ENCODE measurements around the gene GOLGA8Q.
"Not testable (repeated sequence)": the region's sequence is repeated elsewhere in the genome, so short reads cannot be mapped to it uniquely, and the experiment has no call there.

GOLGA8Q gene

GRCh38 chr15:30551750-30552149 is at the start of gene GOLGA8Q:
Gene GOLGA8Q, plus strand, starts transcription at chr15:30552050. Its CDS starts 28 bp downstream, at chr15:30552078.
- not testable (repeated sequence) for H3K4me3 Mint-ChIP-seq; H3K27me3 Mint-ChIP-seq (ENCODE audit: low read depth); H3K4me1 Mint-ChIP-seq (ENCODE audit: low read depth); H3K36me3 Mint-ChIP-seq (ENCODE audit: low read depth); H3K9me3 Mint-ChIP-seq; H3K27ac Mint-ChIP-seq

- not testable (repeated sequence) for H3K36me3 Mint-ChIP-seq (ENCODE audit: low read depth); H3K27ac Mint-ChIP-seq; H3K27me3 Mint-ChIP-seq (ENCODE audit: low read depth); H3K4me1 Mint-ChIP-seq (ENCODE audit: low read depth); H3K4me3 Mint-ChIP-seq; H3K9me3 Mint-ChIP-seq
Observed at GRCh38 chr15:30502904-30503781, 48.7 kb upstream of the GOLGA8Q start.

GRCh38 chr15:30504162-30504843 is 47.5 kb upstream of the GOLGA8Q start:
- H3K9me3 Mint-ChIP-seq; H3K27ac Mint-ChIP-seq; H3K36me3 Mint-ChIP-seq (ENCODE audit: low read depth); H3K4me1 Mint-ChIP-seq (ENCODE audit: low read depth); H3K27me3 Mint-ChIP-seq (ENCODE audit: low read depth); H3K4me3 Mint-ChIP-seq: not testable (repeated sequence)

GRCh38 chr15:30514545-30514944 is 37.3 kb upstream of the GOLGA8Q start:
- not testable (repeated sequence) for H3K27ac Mint-ChIP-seq; H3K4me1 Mint-ChIP-seq (ENCODE audit: low read depth); H3K27me3 Mint-ChIP-seq (ENCODE audit: low read depth); H3K4me3 Mint-ChIP-seq; H3K36me3 Mint-ChIP-seq (ENCODE audit: low read depth); H3K9me3 Mint-ChIP-seq

GRCh38 chr15:30523453-30524243 is 28.2 kb upstream of the GOLGA8Q start:
- H3K4me3 Mint-ChIP-seq; H3K27ac Mint-ChIP-seq; H3K4me1 Mint-ChIP-seq (ENCODE audit: low read depth); H3K36me3 Mint-ChIP-seq (ENCODE audit: low read depth); H3K27me3 Mint-ChIP-seq (ENCODE audit: low read depth); H3K9me3 Mint-ChIP-seq: not testable (repeated sequence)

- not testable (repeated sequence) for H3K27ac Mint-ChIP-seq; H3K36me3 Mint-ChIP-seq (ENCODE audit: low read depth); H3K27me3 Mint-ChIP-seq (ENCODE audit: low read depth); H3K4me1 Mint-ChIP-seq (ENCODE audit: low read depth); H3K9me3 Mint-ChIP-seq; H3K4me3 Mint-ChIP-seq
Observed at GRCh38 chr15:30525912-30526311, 25.9 kb upstream of the GOLGA8Q start.

- not testable (repeated sequence) for H3K36me3 Mint-ChIP-seq (ENCODE audit: low read depth); H3K27ac Mint-ChIP-seq; H3K27me3 Mint-ChIP-seq (ENCODE audit: low read depth); H3K4me1 Mint-ChIP-seq (ENCODE audit: low read depth); H3K9me3 Mint-ChIP-seq; H3K4me3 Mint-ChIP-seq
Observed at GRCh38 chr15:30529049-30529448, 22.8 kb upstream of the GOLGA8Q start.

- not testable (repeated sequence) for H3K36me3 Mint-ChIP-seq (ENCODE audit: low read depth); H3K27me3 Mint-ChIP-seq (ENCODE audit: low read depth); H3K4me1 Mint-ChIP-seq (ENCODE audit: low read depth); H3K9me3 Mint-ChIP-seq; H3K27ac Mint-ChIP-seq; H3K4me3 Mint-ChIP-seq
Observed at GRCh38 chr15:30566949-30567348, 15.1 kb downstream of the GOLGA8Q start.

- not testable (repeated sequence) for H3K4me3 Mint-ChIP-seq; H3K9me3 Mint-ChIP-seq; H3K36me3 Mint-ChIP-seq (ENCODE audit: low read depth); H3K27me3 Mint-ChIP-seq (ENCODE audit: low read depth); H3K27ac Mint-ChIP-seq; H3K4me1 Mint-ChIP-seq (ENCODE audit: low read depth)
Observed at GRCh38 chr15:30573012-30573491, 21.2 kb downstream of the GOLGA8Q start.

GRCh38 chr15:30579394-30579970 is 27.6 kb downstream of the GOLGA8Q start:
- H3K27ac Mint-ChIP-seq; H3K27me3 Mint-ChIP-seq (ENCODE audit: low read depth); H3K36me3 Mint-ChIP-seq (ENCODE audit: low read depth); H3K4me3 Mint-ChIP-seq; H3K9me3 Mint-ChIP-seq; H3K4me1 Mint-ChIP-seq (ENCODE audit: low read depth): not testable (repeated sequence)

GRCh38 chr15:30580716-30581115 is 28.9 kb downstream of the GOLGA8Q start:
- not testable (repeated sequence) for H3K27me3 Mint-ChIP-seq (ENCODE audit: low read depth); H3K9me3 Mint-ChIP-seq; H3K36me3 Mint-ChIP-seq (ENCODE audit: low read depth); H3K4me3 Mint-ChIP-seq; H3K4me1 Mint-ChIP-seq (ENCODE audit: low read depth); H3K27ac Mint-ChIP-seq

- H3K36me3 Mint-ChIP-seq (ENCODE audit: low read depth); H3K4me3 Mint-ChIP-seq; H3K27ac Mint-ChIP-seq; H3K9me3 Mint-ChIP-seq; H3K4me1 Mint-ChIP-seq (ENCODE audit: low read depth); H3K27me3 Mint-ChIP-seq (ENCODE audit: low read depth): not testable (repeated sequence)
Observed at GRCh38 chr15:30598953-30599352, 47.1 kb downstream of the GOLGA8Q start.

GRCh38 chr15:30603796-30604195 is 51.9 kb downstream of the GOLGA8Q start, which contains the start of gene GOLGA8H:
Gene GOLGA8H, plus strand, starts transcription at chr15:30604028. Its CDS starts 98 bp downstream, at chr15:30604126.
- H3K36me3 Mint-ChIP-seq (ENCODE audit: low read depth); H3K4me1 Mint-ChIP-seq (ENCODE audit: low read depth); H3K27ac Mint-ChIP-seq; H3K27me3 Mint-ChIP-seq (ENCODE audit: low read depth); H3K4me3 Mint-ChIP-seq; H3K9me3 Mint-ChIP-seq: not testable (repeated sequence)
